WTC11 (cell line): ENCODE results near the gene OSBPL7. TPM values are rescaled to one million over a fixed set of nuclear protein-coding genes. Genes with fewer than 3 reads are reported as not detected.

Source experiments
- ATAC-seq: fragments of 200-7000 bp; cut with Tn5 transposase; 2 replicates; pipeline ENCODE4 v1.10.0; 2021; ENCODE audit warnings: mild to moderate bottlenecking, moderate library complexity
- CTCF ChIA-PET: fragments of 300-600 bp; sonication (Branson Sonifier 250); formaldehyde crosslinking; loops from one replicate; lab custom pipeline; 2021; ENCODE audit warnings: antibody characterized with exemption; lab: Charles Lee
- POLR2A ChIA-PET: fragments of 350-600 bp; sonication (Branson Sonifier 250); formaldehyde crosslinking; loops from one replicate; lab custom pipeline; 2021; ENCODE audit warnings: antibody characterized with exemption; lab: Charles Lee
- DNase-seq: peaks from one replicate; pipeline ENCODE4 v3.0.0; 2021; ENCODE audit warnings: low spot score
- H3K27ac Mint-ChIP-seq: 2 replicates; pipeline ENCODE4 v1.8.0; 2021; ENCODE audit warnings: mixed read lengths
- H3K27me3 Mint-ChIP-seq: 2 replicates; pipeline ENCODE4 v1.8.0; 2021; ENCODE audit warnings: low read depth, mild to moderate bottlenecking, moderate library complexity, mixed read lengths
- H3K36me3 Mint-ChIP-seq: 2 replicates; pipeline ENCODE4 v1.8.0; 2021; ENCODE audit warnings: mixed read lengths
- H3K4me1 Mint-ChIP-seq: 2 replicates; pipeline ENCODE4 v1.8.0; 2022; ENCODE audit warnings: mixed read lengths
- H3K4me3 Mint-ChIP-seq: 2 replicates; pipeline ENCODE4 v1.8.0; 2021; ENCODE audit warnings: mild to moderate bottlenecking, moderate library complexity, mixed read lengths
- H3K9me3 Mint-ChIP-seq: 2 replicates; pipeline ENCODE4 v1.8.0; 2021; ENCODE audit warnings: mixed read lengths
- HMGXB4 ChIP-seq: sonication (generic); formaldehyde crosslinking; IDR thresholded peaks from 2 replicates; pipeline ENCODE4 v1.8.1; 2023; ENCODE audit warnings: mild to moderate bottlenecking, moderate library complexity, missing genetic modification reagents
- JUN ChIP-seq: sonication (generic); formaldehyde crosslinking; IDR thresholded peaks from 2 replicates; pipeline ENCODE4 v1.8.0; 2023; ENCODE audit warnings: mild to moderate bottlenecking, missing genetic modification reagents
- KAT7 ChIP-seq: sonication (generic); formaldehyde crosslinking; IDR thresholded peaks from 2 replicates; pipeline ENCODE4 v1.8.1; 2023; ENCODE audit warnings: missing genetic modification reagents, mild to moderate bottlenecking, borderline replicate concordance
- NR2C2 ChIP-seq: sonication (generic); formaldehyde crosslinking; IDR thresholded peaks from 2 replicates; pipeline ENCODE4 v1.8.0; 2022; ENCODE audit warnings: mild to moderate bottlenecking, missing genetic modification reagents
- SMAD3 ChIP-seq: sonication (generic); formaldehyde crosslinking; IDR thresholded peaks from 2 replicates; pipeline ENCODE4 v1.8.0; 2022; ENCODE audit warnings: missing genetic modification reagents, mild to moderate bottlenecking, borderline replicate concordance
- SOX15 ChIP-seq: fragments of 250-450 bp; sonication (Bioruptor Pico); IDR thresholded peaks from 2 replicates; pipeline ENCODE4 v1.9.0; 2021; ENCODE audit warnings: mild to moderate bottlenecking
- TCF7 ChIP-seq: sonication (generic); formaldehyde crosslinking; IDR thresholded peaks from 2 replicates; pipeline ENCODE4 v1.8.0; 2022; ENCODE audit warnings: mild to moderate bottlenecking, low read depth, missing genetic modification reagents, moderate library complexity
- ZMAT4 ChIP-seq: fragments of 250-450 bp; sonication (Bioruptor Pico); IDR thresholded peaks from 2 replicates; pipeline ENCODE4 v1.9.0; 2021; ENCODE audit warnings: mild to moderate bottlenecking
- ZNF219 ChIP-seq: sonication (generic); formaldehyde crosslinking; IDR thresholded peaks from 2 replicates; pipeline ENCODE4 v1.8.0; 2023; ENCODE audit warnings: missing genetic modification reagents, mild to moderate bottlenecking, borderline replicate concordance
- ZNF512 ChIP-seq: sonication (generic); formaldehyde crosslinking; IDR thresholded peaks from 2 replicates; pipeline ENCODE4 v1.8.1; 2022; ENCODE audit warnings: missing genetic modification reagents, borderline replicate concordance
- ZNF532 ChIP-seq: fragments of 250-450 bp; sonication (Bioruptor Pico); IDR thresholded peaks from 2 replicates; pipeline ENCODE4 v1.9.0; 2021; ENCODE audit warnings: mild to moderate bottlenecking, borderline replicate concordance
- total RNA-seq: library from RNA; stranded (reverse); gene quantifications from 3 replicates; pipeline ENCODE4 v1.2.3, GENCODE V29; 2021

OSBPL7 gene
- total RNA-seq, 1 experiment from 2014 or later, result 13.5 TPM

- DNase-seq (peak; percentile 53), ATAC-seq (no peak)
- TF ChIP-seq ZNF219 (CRISPR knock-in tag), result no peak
- TF ChIP-seq TCF7 (CRISPR knock-in tag), result no peak
- CTCF ChIA-PET, result interaction anchor here (0.7 to 19.3 kb wide), 34 partner anchors 10 to 174 kb away, joined by 3 to 1122 read pairs (median 10); partner anchors contain the start of genes CDK5RAP3, LRRC46, MRPL10 and OSBPL7
- Mint-ChIP-seq H3K27ac (no peak overlapping the region), H3K4me3 (peak overlapping the region; percentile 77), H3K4me1 (peaks cover 45% of the 10 kb centered on the region), H3K27me3 (peaks cover 70% of the 10 kb centered on the region), H3K36me3 (no peaks in the 10 kb centered on the region), H3K9me3 (no peaks in the 10 kb centered on the region)
- POLR2A ChIA-PET, result interaction anchor here (1.0 to 2.2 kb wide), 4 partner anchors 16 to 49 kb away, joined by 4 to 15 read pairs (median 10); partner anchors contain the start of genes LRRC46, MRPL10 and SP2
Observed at GRCh38 chr17:47846716-47847340, 25.2 kb upstream of the OSBPL7 start.

- H3K9me3 Mint-ChIP-seq, result no peaks in the 10 kb centered on the region
- ChIA-PET CTCF (interaction anchor here (1.2 to 19.3 kb wide), 2 partner anchors 41 to 104 kb away, joined by 3 to 1122 read pairs; partner anchors contain the start of gene SP2), POLR2A (no interaction called here)
- no peak overlapping the region for H3K27ac Mint-ChIP-seq
- TF ChIP-seq HMGXB4, result no peak
- TF ChIP-seq ZNF532, result no peak
- no peak for TF ChIP-seq ZNF512 (CRISPR knock-in tag)
- no peak for TF ChIP-seq KAT7
- TF ChIP-seq ZMAT4 (CRISPR knock-in tag), result no peak
- TF ChIP-seq SMAD3 (CRISPR knock-in tag), result no peak
- TF ChIP-seq JUN (CRISPR knock-in tag), result no peak
- no peak for TF ChIP-seq NR2C2 (CRISPR knock-in tag)
- no peak for TF ChIP-seq SOX15 (CRISPR knock-in tag)
- peak overlapping the region; percentile 77; the same call in 1 of the 2 replicates for H3K4me3 Mint-ChIP-seq
- H3K27me3 Mint-ChIP-seq, result peaks cover 66% of the 10 kb centered on the region
- H3K4me1 Mint-ChIP-seq, result peaks cover 51% of the 10 kb centered on the region
- H3K36me3 Mint-ChIP-seq, result no peaks in the 10 kb centered on the region
- no peak for ATAC-seq
- DNase-seq, result no peak
Observed at GRCh38 chr17:47845716-47846075, 24.1 kb upstream of the OSBPL7 start.
